GM21529 (cell line): Measurements from ENCODE around the gene SRCAP.
"Not testable (repeated sequence)": the region's sequence is repeated elsewhere in the genome, so short reads cannot be mapped to it uniquely, and the experiment has no call there.

Experiments used
- ATAC-seq: cut with Tn5 transposase; IDR thresholded peaks from one replicate; pipeline ENCODE4 v1.9.1; 2021; ENCODE audit not compliant: unreplicated experiment

SRCAP gene

GRCh38 chr16:30663820-30664219 is 35.2 kb upstream of the SRCAP start:
- ATAC-seq, result no peak

- ATAC-seq, result no peak
Observed at GRCh38 chr16:30664616-30665109, 34.3 kb upstream of the SRCAP start.

GRCh38 chr16:30665155-30665829 is 33.7 kb upstream of the SRCAP start:
- ATAC-seq, result no peak

- ATAC-seq, result no peak
Observed at GRCh38 chr16:30665830-30666190, 33.2 kb upstream of the SRCAP start.

GRCh38 chr16:30666681-30667080 is 32.3 kb upstream of the SRCAP start:
- no peak for ATAC-seq

- no peak for ATAC-seq
Observed at GRCh38 chr16:30667361-30667905, 31.5 kb upstream of the SRCAP start.

- no peak for ATAC-seq
Observed at GRCh38 chr16:30668393-30668792, 30.6 kb upstream of the SRCAP start.

- ATAC-seq, result no peak
Observed at GRCh38 chr16:30669026-30669902, 29.7 kb upstream of the SRCAP start.

GRCh38 chr16:30669903-30670824 is 28.8 kb upstream of the SRCAP start:
- ATAC-seq, result no peak

- ATAC-seq, result no peak
Observed at GRCh38 chr16:30675143-30675542, 23.8 kb upstream of the SRCAP start.

- no peak for ATAC-seq
Observed at GRCh38 chr16:30677931-30678585, 20.9 kb upstream of the SRCAP start.

- no peak for ATAC-seq
Observed at GRCh38 chr16:30678586-30678970, 20.4 kb upstream of the SRCAP start.

GRCh38 chr16:30680326-30680725 is 18.6 kb upstream of the SRCAP start:
- no peak for ATAC-seq

- ATAC-seq, result no peak
Observed at GRCh38 chr16:30688701-30689100, 10.3 kb upstream of the SRCAP start.

GRCh38 chr16:30691907-30692306 is 7.1 kb upstream of the SRCAP start:
- no peak for ATAC-seq

- ATAC-seq, result no peak
Observed at GRCh38 chr16:30692396-30693064, 6.4 kb upstream of the SRCAP start.

- no peak for ATAC-seq
Observed at GRCh38 chr16:30694926-30695693, 3.9 kb upstream of the SRCAP start.

GRCh38 chr16:30696646-30697045 is 2.3 kb upstream of the SRCAP start:
- ATAC-seq, result not testable (repeated sequence)
